ENCODE measurements around the gene MON2. TPM values are rescaled to one million over a fixed set of nuclear protein-coding genes. Genes with fewer than 3 reads are reported as not detected.
A peak's percentile ranks its signal among the peaks of the same experiment; 100 is the strongest.

MON2 gene
- total and polyA plus RNA-seq, 2 donors from 2014 or later = 11.6 to 57.9 TPM

- H3K27me3 ChIP-seq (ENCODE audit: control insufficient read depth, insufficient read depth, low read length) = no peaks in the 10 kb centered on the region
- peak in 3 of 5 donors; percentile 30 to 62 (median 55) for DNase-seq
- no peaks in the 10 kb centered on the region for H3K9me3 ChIP-seq (ENCODE audit: control insufficient read depth in 2 of 3, insufficient read depth in 1 of 3, low read length in 3 of 3)
- intact Hi-C loops (cut with DNase I) = no loop called here
- no peak for TF ChIP-seq CTCF (IDR thresholded peaks at IDR 0.05; ENCODE audit: borderline replicate concordance, extremely low read depth, insufficient read depth)
- no peak for FAIRE-seq
- peaks cover 0 to 2% (median 0%) of the 10 kb centered on the region in 3 donors for H3K4me1 ChIP-seq (ENCODE audit: control insufficient read depth in 2 of 3, insufficient read depth in 2 of 3, low read depth in 1 of 3, low read length in 3 of 3)
- H3K27ac ChIP-seq (ENCODE audit: low read depth in 2 of 2, low read length in 2 of 2) = peak overlapping the region in 1 of 2 donors; percentile 71
- peak overlapping the region; percentile 68 to 95 (median 91) for H3K9ac ChIP-seq (ENCODE audit: low read length in 3 of 3)
- H3K4me3 ChIP-seq (ENCODE audit: low read length in 3 of 3) = peak overlapping the region; percentile 82 to 95 (median 95)
- no peaks in the 10 kb centered on the region for H3K36me3 ChIP-seq (ENCODE audit: control insufficient read depth in 2 of 3, insufficient read depth in 3 of 3, low read length in 3 of 3)
Observed at GRCh38 chr12:62466018-62466593, 520 bp upstream of the MON2 start.

GRCh38 chr12:62468397-62468796 lies 1.8 kb downstream of the MON2 start:
- DNase-seq = no peak
- Histone ChIP-seq H3K9ac (ENCODE audit: low read length in 3 of 3) (no peak overlapping the region), H3K9me3 (ENCODE audit: control insufficient read depth in 2 of 3, insufficient read depth in 1 of 3, low read length in 3 of 3) (no peaks in the 10 kb centered on the region), H3K27me3 (ENCODE audit: control insufficient read depth, insufficient read depth, low read length) (no peaks in the 10 kb centered on the region), H3K4me3 (ENCODE audit: low read length in 3 of 3) (peak overlapping the region in 2 of 3 donors; percentile 12 to 95), H3K27ac (ENCODE audit: low read depth in 2 of 2, low read length in 2 of 2) (no peak overlapping the region), H3K4me1 (ENCODE audit: control insufficient read depth in 2 of 3, insufficient read depth in 2 of 3, low read depth in 1 of 3, low read length in 3 of 3) (peaks cover 0 to 2% (median 0%) of the 10 kb centered on the region in 3 donors), H3K36me3 (ENCODE audit: control insufficient read depth in 2 of 3, insufficient read depth in 3 of 3, low read length in 3 of 3) (no peaks in the 10 kb centered on the region)
- intact Hi-C loops (cut with DNase I) = no loop called here
- TF ChIP-seq CTCF (IDR thresholded peaks at IDR 0.05; ENCODE audit: borderline replicate concordance, extremely low read depth, insufficient read depth) = no peak
- peak; percentile 41 for FAIRE-seq

- H3K27ac ChIP-seq (ENCODE audit: low read depth in 2 of 2, low read length in 2 of 2) = no peak overlapping the region
- no peaks in the 10 kb centered on the region for H3K27me3 ChIP-seq (ENCODE audit: control insufficient read depth, insufficient read depth, low read length)
- intact Hi-C loops (cut with DNase I) = no loop called here
- DNase-seq = peak in 1 of 5 donors; percentile 28
- H3K36me3 ChIP-seq (ENCODE audit: control insufficient read depth in 2 of 3, insufficient read depth in 3 of 3, low read length in 3 of 3) = no peaks in the 10 kb centered on the region
- no peak for FAIRE-seq
- no peaks in the 10 kb centered on the region for H3K9me3 ChIP-seq (ENCODE audit: control insufficient read depth in 2 of 3, insufficient read depth in 1 of 3, low read length in 3 of 3)
- TF ChIP-seq CTCF (IDR thresholded peaks at IDR 0.05; ENCODE audit: borderline replicate concordance, extremely low read depth, insufficient read depth) = no peak
- H3K9ac ChIP-seq (ENCODE audit: low read length in 3 of 3) = no peak overlapping the region
- no peak overlapping the region for H3K4me3 ChIP-seq (ENCODE audit: low read length in 3 of 3)
- H3K4me1 ChIP-seq (ENCODE audit: control insufficient read depth in 2 of 3, insufficient read depth in 2 of 3, low read depth in 1 of 3, low read length in 3 of 3) = peaks cover 0 to 2% (median 0%) of the 10 kb centered on the region in 3 donors
Observed at GRCh38 chr12:62468935-62469334, 2.3 kb downstream of the MON2 start.
